ENCODE data around the gene PCSK5. TPM values are rescaled to one million over a fixed set of nuclear protein-coding genes. Genes with fewer than 3 reads are reported as not detected.

PCSK5 gene
- total RNA-seq, 4 donors from 2014 or later = 6.5 to 24.3 (median 12.4) TPM

DNA sequence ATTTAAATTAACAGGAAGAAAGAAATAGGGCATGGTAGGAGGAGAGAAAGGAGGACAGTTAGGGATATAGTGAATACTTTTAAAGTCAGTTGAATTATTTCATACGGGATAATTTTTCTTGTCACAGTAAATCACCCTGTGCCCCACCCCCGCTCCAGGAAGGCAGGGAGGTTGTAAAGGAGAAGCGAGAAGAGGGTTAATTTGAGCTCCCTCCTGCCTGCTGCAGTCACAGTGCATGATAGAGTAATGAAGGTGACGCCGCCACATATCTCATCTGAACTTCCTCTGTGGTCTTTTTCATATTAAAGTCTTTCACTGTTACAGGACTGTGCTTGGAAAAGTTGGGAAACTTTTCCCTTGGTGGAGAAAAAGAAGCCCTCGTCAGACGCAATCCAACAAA, 896 bp upstream of the PCSK5 start:
- Histone ChIP-seq H3K27ac (peak overlapping the region; percentile 89 to 92), H3K4me1 (no peaks in the 10 kb centered on the region), H3K36me3 (no peaks in the 10 kb centered on the region), H3K4me3 (peak overlapping the region; percentile 67 to 93), H3K9me3 (no peaks in the 10 kb centered on the region), H3K27me3 (no peaks in the 10 kb centered on the region)
- TF ChIP-seq, protein P1, sequence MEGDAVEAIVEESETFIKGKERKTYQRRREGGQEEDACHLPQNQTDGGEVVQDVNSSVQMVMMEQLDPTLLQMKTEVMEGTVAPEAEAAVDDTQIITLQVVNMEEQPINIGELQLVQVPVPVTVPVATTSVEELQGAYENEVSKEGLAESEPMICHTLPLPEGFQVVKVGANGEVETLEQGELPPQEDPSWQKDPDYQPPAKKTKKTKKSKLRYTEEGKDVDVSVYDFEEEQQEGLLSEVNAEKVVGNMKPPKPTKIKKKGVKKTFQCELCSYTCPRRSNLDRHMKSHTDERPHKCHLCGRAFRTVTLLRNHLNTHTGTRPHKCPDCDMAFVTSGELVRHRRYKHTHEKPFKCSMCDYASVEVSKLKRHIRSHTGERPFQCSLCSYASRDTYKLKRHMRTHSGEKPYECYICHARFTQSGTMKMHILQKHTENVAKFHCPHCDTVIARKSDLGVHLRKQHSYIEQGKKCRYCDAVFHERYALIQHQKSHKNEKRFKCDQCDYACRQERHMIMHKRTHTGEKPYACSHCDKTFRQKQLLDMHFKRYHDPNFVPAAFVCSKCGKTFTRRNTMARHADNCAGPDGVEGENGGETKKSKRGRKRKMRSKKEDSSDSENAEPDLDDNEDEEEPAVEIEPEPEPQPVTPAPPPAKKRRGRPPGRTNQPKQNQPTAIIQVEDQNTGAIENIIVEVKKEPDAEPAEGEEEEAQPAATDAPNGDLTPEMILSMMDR (IDR thresholded peaks at IDR 0.05) = no peak
- TF ChIP-seq POLR2A (IDR thresholded peaks at IDR 0.05) = no peak
- no peak for DNase-seq
- intact Hi-C loops (cut with DNase I; ENCODE audit: low total_unique reads) = no loop called here

DNA sequence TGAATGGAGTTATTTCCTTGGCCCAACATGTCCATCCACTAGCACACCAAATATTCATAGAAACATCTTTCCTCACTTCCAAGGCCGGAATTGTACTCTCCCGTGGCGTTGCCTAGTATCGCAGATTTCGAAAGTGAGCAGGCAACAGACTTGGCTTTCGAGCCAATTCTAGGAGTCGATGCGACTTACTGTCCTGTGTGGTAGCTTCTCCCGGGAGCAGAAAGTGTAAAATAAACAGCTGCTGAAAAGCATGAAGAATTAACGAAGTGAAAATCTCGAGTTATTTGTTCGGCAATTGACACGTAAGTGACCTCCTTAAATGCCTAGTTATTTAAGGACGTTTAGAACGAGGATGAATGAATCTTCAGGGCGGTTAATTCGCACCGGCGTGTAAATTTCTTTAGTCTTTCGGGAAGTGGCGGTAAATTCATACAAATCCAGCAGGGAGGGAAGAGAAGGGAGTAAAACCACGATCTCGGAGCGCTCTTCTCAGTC, 449 bp upstream of the PCSK5 start:
- H3K4me1 ChIP-seq = no peaks in the 10 kb centered on the region
- TF ChIP-seq POLR2A (IDR thresholded peaks at IDR 0.05) = no peak
- TF ChIP-seq, protein P1 (IDR thresholded peaks at IDR 0.05) = no peak
- peak overlapping the region; percentile 67 to 93 for H3K4me3 ChIP-seq
- H3K9me3 ChIP-seq = no peaks in the 10 kb centered on the region
- peak overlapping the region; percentile 89 to 92 for H3K27ac ChIP-seq
- H3K36me3 ChIP-seq = no peaks in the 10 kb centered on the region
- intact Hi-C loops (cut with DNase I; ENCODE audit: low total_unique reads) = no loop called here
- H3K27me3 ChIP-seq = no peaks in the 10 kb centered on the region
- DNase-seq = peak; percentile 58 to 65

DNA sequence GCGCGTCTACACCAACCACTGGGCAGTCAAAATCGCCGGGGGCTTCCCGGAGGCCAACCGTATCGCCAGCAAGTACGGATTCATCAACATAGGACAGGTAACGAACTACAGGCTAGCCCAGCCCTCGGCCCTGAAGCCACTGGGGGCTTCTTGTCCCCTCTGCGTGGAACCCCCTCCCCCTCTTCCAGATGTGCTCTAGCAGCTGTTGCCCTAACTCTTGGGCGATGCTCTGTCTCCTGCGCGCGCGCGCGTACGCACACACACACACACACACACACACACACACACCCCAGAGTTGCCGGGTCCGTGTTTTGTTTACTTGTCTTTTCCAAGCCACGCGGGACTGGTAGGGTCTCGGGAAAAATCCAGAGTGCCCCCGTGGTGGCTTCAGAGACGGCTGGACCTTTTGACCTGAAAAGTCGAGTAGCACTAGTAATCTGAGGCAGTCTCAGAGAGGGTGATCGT, 836 bp downstream of the PCSK5 start:
- Histone ChIP-seq H3K4me3 (peak overlapping the region; percentile 67 to 93), H3K36me3 (no peaks in the 10 kb centered on the region), H3K4me1 (no peaks in the 10 kb centered on the region), H3K27me3 (no peaks in the 10 kb centered on the region), H3K27ac (peak overlapping the region; percentile 89 to 92), H3K9me3 (no peaks in the 10 kb centered on the region)
- TF ChIP-seq, protein P1 (IDR thresholded peaks at IDR 0.05) = no peak
- no peak for TF ChIP-seq POLR2A (IDR thresholded peaks at IDR 0.05)
- intact Hi-C loops (cut with DNase I; ENCODE audit: low total_unique reads) = no loop called here
- DNase-seq = peak; percentile 30 to 47

DNA sequence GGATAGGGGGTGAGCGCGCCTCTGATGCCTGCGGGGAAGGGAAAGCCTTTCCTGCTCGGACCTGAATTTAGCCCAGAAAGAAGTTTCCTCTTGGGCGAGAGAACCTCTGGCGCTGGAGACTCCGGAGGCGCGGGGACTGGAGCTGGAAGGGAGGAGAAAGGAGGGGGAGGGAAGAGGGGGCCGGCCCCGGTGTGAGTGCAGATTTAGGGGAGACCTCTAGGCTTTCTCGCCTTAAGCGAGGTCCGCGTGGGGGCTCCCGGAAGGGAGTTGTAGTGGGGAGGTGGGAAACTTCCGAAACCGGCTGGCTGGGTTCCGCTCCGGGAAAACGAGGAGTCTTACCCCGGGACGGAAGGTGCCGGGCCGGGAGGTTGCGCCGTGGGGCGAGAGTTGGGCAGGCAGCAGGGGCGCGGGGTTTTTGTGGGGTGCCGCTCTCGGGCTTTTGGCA, 1.3 kb downstream of the PCSK5 start:
- Histone ChIP-seq H3K4me1 (no peaks in the 10 kb centered on the region), H3K27me3 (no peaks in the 10 kb centered on the region), H3K4me3 (peak overlapping the region; percentile 67 to 93), H3K27ac (peak overlapping the region; percentile 89 to 92), H3K36me3 (no peaks in the 10 kb centered on the region), H3K9me3 (no peaks in the 10 kb centered on the region)
- DNase-seq = peak; percentile 21 to 31
- intact Hi-C loops (cut with DNase I; ENCODE audit: low total_unique reads) = no loop called here
- TF ChIP-seq, protein P1 (IDR thresholded peaks at IDR 0.05) = no peak
- TF ChIP-seq POLR2A (IDR thresholded peaks at IDR 0.05) = no peak

DNA sequence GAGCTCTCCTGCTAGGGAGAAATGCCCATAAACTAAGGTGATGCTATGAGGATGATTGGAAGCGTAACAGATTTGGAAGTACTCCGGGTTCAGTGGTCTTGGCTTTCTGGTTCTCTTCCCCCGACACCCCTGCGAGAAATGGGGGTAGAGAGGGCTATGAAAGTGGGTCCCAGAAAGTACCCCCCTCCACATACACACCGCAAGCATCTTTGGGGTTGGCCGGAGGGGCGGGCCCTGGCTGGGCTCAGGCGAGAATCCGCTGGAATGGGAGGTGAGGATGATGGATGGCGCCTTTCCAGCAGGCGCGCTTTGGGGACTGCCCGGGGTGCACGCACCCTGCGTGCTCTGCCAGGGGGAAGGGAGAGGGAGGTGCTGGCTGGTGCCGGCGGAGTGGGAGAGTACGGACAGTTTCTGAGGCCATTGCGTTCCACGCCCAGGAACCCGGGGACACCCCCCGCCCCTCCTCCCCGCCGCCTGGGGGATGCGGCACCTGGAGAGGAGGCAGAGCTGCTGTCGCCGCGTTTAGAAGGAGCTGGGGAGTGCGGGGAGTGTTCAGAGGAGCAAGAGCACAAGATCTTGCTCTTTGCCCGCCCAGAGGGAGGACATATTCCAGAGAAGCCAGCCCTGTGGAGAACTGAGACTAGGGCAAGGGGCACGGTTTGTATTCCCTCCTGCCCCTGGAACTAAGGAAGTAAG, 1.9 kb downstream of the PCSK5 start:
- H3K27ac ChIP-seq = peak overlapping the region; percentile 89 to 92
- H3K27me3 ChIP-seq = no peaks in the 10 kb centered on the region
- no peaks in the 10 kb centered on the region for H3K9me3 ChIP-seq
- intact Hi-C loops (cut with DNase I; ENCODE audit: low total_unique reads) = no loop called here
- H3K4me1 ChIP-seq = no peaks in the 10 kb centered on the region
- H3K36me3 ChIP-seq = no peaks in the 10 kb centered on the region
- DNase-seq = peak; percentile 40 to 58
- H3K4me3 ChIP-seq = peak overlapping the region; percentile 67 to 93
- TF ChIP-seq, protein P1 (IDR thresholded peaks at IDR 0.05) = no peak
- TF ChIP-seq POLR2A (IDR thresholded peaks at IDR 0.05) = no peak
